GM18508 (cell line): ENCODE measurements around the gene MAP3K8.
"Not testable (repeated sequence)": the region's sequence is repeated elsewhere in the genome, so short reads cannot be mapped to it uniquely, and the experiment has no call there.

Source experiments
- ATAC-seq: cut with Tn5 transposase; IDR thresholded peaks from one replicate; pipeline ENCODE4 v1.9.1; 2021; ENCODE audit warnings: moderate number of reproducible peaks; ENCODE audit not compliant: insufficient read depth, unreplicated experiment

MAP3K8 gene

DNA sequence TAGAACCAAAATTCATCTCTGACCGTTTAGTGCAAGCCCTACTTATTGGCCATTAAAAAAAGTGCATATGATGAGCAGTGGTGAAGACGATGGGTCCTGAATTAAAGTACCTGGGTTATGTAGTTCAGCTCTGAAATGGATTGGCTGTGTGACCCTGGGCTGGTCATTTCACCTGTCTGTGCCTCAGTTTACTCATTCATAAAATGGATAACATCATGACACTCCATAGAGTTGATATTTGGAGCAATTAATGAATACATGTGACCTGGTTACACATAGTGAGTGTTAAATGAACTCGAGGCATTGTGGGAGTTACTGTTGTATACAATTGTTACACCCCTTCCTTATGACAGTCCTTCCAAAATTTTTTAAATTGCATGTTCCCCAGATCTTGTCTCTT is 9.1 kb downstream of the MAP3K8 start:
- ATAC-seq, result no peak

DNA sequence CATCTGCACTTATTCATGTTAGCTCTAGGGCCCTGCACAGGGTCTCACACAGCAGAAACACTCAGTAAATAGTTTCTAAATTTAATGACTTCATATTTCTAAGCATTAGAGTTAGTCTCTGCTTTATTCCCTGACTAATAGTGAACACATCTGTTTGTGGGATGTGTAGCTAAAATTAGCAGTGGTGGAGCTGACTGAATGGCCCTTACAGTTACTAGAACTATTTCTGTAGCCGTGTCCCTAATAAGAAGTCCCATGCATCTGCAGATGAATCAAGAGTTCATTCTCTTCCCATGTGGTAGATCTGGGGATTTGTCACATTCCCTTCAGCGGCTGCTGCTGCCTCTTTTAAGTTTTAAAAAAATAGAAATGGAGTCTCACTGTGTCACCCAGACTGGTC is 11.7 kb downstream of the MAP3K8 start:
- ATAC-seq, result no peak

DNA sequence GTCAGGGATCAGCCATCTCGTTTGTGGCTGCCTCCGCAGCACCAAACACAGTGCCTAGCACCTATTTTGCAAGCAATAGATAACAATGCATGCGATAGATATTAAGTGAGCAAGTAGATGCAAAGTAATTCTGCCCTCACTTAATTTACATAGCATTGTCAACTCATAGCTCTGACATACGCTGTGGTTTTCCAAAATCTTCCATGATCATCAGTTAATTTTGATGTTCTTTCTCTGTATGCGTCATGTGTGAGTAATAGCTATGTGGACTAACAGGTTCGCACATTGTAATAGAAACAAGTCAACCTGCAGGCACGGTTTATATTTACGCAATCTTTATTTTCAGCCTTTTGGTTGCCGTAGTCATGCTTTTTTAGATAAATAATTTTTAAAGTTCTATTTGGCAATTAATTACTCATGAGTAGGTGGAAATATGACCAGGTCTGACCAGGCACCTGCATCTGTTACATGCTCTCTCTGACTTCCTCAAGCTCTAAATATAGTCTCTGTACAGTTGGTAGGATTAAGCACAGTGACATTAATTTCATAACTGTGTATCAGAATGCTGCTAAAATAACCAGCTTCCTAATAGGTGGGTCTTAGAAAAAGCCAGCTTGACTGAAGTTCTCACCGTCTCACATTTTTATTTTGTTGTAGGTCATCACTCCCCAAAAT is 13.3 kb downstream of the MAP3K8 start:
- no peak for ATAC-seq

DNA sequence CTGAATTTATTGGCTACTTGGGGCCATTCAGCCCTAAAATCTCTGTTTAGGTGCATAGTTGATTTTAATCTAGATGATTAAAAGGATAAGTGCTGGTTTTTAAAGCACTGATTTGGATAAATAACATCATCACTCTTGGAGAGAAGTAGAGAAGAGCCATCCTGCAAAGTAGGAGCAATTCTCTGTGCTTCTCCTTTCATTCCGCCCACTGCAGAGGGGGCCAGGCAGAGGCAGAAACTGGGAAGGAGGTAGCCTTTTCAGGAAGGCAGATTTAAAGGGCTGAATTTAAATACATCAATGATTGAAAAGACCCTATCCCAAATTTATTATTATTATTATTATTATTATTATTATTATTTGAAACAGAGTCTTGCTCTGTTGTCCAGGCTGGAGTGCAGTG is 14.1 kb downstream of the MAP3K8 start:
- no peak for ATAC-seq

DNA sequence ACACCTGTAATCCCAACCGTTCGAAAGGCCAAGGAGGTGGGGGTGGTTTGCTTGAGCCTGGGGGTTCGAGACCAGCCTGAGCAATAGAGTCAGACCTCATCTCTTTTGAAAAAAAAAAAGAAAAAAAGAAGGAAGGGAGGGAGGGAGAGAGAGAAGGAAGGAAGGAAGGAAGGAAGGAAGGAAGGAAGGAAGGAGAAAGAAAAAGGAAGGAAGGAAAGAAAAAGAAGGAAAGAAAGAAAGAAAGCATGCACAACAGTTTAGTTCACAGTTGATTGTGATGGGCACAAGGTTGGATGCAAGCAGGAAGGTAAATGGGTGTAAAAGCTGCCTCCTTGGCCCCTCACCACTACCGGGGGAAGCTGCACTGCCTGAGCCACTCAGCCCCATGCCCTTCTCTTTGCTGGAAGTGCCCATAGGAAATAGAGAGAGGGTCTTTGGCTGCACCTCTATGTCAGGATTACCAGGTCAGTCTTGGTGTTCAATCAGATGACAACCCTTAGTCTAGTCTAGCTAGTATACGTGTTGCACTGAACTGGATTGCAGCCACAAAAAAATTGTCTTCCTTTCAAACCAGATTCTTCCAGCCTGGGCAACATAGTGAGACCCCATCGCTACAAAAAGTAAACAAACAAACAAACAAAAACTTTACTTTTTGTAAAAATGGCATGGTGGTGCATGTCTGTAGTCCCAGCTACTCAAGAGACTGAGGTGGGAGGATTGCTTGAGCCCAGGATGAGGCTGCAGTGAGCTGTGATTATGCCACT is 20.0 kb downstream of the MAP3K8 start:
- ATAC-seq, result no peak

DNA sequence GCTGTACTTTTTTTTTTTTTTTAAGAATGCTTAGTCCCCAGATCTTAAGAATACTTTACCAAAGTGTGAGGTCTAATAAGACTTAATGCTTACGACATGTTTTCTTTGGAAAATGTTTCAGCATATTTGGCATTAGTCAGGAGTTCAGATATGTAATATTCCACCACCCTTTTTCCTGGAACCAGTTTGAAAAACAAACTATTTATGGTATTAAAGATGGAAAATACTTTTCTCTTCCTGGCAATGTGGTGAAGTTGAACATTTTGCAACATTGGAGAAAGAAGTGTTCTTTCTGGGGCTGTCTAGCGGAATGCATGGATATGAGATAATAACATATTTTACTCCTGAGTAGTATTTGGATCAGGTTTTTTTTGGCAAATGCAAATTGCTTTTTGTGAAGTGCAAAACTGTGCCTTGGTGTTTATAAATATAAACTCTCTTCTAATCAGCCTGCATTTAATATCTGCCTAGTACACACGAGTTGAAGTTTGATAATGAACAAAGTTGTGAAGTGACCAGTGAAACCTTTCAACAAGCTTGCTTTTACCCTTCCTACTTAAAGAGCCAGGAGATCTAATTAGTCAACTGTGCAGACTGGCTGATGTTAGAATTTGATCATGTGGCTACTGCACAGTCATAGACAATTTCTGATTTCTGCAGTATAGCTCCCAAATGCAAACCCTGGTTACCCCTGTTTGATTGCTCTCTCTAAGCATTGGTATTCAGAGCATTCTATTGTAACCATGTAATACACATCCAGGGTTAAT is 20.9 kb downstream of the MAP3K8 start:
- peak; percentile 24 for ATAC-seq

DNA sequence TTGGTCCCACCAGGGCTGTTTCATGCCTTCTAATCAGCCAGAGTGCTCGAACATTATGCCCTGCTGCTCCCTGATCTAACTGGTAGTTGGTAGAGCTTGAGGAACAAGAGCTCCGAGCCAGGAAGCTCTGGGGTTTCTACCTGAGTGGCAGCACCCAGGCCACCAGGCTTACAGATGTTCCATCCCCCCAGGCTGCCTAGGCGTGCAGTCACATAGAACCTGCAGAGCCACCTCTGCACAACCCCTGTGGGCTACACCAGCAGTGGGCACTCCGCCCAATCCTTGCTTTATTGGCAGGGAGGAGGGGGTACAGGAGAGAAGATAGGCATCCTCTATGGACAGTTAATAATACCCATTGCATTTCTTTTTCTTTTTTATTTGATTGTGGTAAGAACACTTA is 21.8 kb downstream of the MAP3K8 start:
- peak; percentile 31 for ATAC-seq

DNA sequence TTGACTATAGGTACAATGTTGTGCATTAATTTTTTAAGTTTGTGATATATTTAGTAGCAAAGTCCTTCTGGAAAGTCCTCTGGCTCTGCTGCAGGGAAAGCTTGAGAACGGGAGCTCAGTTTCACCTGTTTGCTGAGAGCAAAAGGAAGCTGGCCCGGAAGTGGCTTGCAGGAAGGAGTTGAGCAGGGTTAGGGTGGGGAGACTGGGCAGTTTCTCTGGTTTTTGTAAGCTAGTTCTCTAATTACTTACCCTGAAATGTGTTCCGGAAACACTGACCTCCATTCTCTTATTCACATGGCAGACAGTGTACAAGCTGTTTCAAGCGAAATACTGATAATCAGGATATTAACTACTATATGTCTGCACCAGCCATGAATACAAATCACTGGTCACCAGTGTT is 22.3 kb downstream of the MAP3K8 start:
- ATAC-seq, result peak; percentile 32

DNA sequence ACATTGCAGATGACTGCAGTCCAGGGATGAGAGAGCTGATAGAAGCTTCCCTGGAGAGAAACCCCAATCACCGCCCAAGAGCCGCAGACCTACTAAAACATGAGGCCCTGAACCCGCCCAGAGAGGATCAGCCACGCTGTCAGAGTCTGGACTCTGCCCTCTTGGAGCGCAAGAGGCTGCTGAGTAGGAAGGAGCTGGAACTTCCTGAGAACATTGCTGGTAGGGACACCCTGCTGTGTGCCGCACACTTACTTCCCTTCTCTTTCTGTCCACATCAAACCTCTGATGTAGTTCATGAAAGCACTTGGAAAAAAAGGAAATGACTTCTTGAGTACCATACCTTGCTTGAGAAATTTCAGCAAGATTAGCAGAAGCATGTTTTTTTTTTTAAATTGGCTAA is 25.3 kb downstream of the MAP3K8 start:
- ATAC-seq, result no peak

DNA sequence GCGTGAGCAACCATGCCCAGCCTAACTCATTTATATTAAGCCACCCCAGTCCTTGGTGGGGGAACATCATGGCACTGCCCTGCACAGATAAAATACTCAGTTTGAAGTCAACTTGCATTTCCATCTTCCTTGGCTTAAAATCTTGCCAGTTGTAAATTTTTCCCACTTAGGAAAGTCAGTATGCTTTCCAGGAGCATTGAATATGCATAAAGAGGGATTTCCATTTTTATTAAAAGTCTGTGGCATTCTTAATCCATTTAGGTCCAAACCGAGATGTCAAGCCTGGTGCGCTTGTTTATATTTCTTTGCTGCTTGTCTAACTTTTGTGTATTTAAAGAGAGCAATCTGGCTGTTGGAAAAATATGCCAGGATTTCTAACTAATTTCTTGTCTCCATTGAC is 26.1 kb downstream of the MAP3K8 start:
- no peak for ATAC-seq

DNA sequence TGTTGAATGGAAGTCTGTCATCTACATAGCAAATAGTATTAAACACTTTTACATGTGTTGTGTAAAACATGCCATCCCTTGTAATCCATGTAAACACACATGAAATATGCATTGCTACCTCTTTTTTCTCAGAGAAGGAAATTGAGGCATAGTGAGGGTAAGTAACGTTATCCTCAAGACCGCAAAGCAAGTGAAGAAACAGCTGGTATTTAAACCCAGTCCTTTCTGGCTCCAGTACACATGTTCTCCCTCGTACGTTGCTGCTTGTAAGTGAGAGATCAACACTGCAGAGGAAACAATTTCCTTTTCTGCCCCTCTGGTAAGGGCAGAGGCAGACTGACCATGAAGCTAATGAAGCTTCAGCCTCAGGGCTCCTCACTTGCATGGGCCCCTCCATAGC is 28.5 kb downstream of the MAP3K8 start:
- no peak for ATAC-seq

DNA sequence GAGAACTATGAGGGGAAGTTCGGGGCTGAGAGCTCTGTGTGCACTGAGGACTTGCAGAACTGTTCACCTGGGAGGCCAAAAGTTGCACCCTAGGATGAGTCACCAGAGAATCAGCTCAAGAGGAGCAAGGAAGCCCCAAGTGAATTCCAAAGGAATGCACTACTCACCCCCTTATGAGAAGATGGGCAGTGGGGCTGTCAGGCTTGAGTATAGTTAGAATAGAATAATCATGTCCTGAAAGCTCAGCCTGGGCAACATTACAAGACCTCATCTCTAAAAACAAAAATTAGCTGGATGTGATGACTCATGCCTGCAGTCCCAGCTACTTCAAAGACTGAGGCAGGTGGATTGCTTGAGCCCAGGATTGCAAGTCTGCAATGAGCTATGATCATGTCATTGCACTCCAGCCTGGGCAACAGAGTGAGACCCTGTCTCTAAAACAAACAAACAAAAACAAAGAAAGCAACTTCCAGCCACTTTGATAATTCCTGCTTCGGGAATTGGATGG is 30.0 kb downstream of the MAP3K8 start:
- ATAC-seq, result no peak

DNA sequence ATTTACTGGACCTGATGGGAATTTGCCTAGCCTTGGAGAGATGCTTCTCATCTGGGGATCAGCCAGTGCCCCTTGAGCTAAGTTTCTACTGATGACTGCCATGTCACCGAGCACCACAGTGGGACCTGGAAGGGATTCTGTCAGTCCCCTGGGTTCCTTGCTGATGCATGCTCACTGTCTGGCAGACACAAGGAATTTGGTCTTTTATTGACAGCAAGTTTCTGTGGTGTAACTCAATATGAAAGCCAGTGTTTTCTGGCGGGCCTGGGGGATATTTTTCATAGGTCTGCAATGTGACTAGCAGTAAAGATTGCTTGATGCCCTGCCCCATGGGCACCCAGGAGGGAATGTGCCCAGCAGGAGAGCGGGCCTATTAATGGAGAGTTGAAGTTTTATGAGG is 30.7 kb downstream of the MAP3K8 start:
- no peak for ATAC-seq

DNA sequence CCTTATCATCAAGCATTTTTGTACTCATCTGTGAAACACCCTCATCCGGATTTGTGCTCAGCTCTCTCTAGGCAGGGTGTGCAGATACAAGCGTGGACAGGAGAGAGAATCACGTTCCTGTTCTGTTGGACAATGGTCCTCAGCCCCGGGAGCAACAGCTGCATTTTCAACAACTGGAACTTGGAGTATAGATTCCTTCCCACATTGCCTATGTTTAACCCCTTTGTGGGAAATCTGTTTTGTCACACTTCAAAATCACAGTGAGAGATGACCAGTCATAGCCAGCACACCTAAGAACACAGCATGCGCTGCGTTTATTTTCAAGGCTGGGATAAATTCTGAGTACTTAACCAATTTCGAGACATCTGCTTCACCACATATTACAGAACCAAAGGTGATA is 32.5 kb downstream of the MAP3K8 start:
- no peak for ATAC-seq

DNA sequence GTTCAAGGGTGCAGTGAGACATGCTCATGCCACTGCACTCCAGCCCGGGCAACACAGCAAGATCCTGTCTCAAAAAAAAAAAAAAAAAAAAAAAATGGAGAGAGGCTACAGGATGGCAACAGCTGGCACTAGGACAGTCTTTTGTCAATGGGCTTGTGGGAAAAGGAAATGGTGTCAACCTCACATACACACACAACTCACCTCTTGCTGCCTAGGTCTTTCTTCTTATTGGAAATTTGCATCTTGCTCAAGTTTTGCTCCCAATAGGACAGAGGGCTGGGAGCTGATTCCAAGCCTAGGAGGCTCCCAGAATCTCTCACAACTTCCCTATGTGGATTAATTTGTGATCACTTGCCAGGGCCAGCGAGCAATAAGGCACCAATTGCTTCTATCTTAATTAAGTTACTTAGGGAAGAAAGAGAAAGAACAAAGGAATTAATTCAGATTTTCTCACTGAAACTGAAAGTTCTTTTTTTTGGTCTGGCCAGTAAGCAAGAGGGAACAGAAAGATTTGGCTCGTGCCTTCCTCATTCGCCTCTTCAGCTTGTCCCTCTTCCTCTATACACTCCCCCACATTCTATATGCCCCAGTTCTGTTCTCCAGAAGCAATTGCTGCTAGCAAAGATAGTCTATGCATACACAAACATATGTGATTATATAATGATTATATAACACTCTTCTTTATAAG is 33.8 kb downstream of the MAP3K8 start:
- no peak for ATAC-seq

DNA sequence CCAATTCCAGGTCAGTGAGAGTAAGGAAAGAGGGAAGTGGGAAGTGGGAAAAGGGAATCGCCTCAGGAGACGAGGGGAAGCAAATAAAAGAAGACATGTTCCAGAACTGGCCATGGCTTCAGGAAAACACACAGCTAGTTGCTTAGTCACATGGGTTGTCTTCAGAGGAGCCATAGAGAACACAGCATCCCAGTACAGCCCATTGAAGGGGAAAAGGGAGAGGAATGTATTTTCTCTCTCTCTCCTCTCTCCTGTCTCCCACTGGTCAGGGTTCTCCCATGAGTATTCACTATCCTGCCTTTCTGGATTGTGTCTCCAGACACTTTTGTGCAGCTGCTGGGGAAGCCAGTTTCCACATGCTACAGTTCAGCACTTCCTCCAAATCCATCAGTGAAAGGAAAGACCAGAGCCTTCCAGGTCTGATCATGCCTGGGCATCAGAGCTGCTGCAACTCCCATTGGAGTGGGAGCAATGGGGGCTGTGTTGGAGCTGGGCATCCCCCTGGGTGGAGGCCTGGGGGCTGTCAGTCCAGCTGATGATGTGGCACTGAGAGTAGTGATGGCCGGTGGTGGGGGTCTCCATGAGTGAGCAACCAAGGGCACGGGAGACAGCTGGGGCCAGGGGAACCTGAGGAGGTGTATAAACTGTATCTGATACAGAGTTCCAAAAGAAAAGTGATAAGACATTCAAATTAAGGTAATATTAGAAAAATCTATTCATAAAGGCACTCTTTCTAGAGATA is 38.6 kb downstream of the MAP3K8 start:
- no peak for ATAC-seq

DNA sequence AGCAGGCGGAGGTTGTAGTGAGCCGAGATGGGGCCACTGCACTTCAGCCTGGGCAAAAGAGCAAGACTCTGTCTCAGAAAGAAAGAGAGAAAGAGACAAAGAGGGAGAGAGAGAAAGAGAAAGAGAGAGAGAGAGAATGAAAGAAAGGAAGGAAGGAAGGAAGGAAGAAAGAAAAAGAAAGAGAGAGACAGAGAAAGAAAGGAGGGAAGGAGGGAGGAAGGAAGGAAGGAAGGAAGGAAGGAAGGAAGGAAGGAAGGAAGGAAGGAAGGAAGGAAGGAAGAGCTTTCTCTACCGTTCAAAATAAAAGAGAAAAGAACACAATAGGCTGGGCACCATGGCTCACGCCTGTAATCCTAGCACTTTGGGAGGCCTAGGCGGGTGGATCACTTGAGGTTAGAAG is 41.5 kb downstream of the MAP3K8 start:
- ATAC-seq, result not testable (repeated sequence)

DNA sequence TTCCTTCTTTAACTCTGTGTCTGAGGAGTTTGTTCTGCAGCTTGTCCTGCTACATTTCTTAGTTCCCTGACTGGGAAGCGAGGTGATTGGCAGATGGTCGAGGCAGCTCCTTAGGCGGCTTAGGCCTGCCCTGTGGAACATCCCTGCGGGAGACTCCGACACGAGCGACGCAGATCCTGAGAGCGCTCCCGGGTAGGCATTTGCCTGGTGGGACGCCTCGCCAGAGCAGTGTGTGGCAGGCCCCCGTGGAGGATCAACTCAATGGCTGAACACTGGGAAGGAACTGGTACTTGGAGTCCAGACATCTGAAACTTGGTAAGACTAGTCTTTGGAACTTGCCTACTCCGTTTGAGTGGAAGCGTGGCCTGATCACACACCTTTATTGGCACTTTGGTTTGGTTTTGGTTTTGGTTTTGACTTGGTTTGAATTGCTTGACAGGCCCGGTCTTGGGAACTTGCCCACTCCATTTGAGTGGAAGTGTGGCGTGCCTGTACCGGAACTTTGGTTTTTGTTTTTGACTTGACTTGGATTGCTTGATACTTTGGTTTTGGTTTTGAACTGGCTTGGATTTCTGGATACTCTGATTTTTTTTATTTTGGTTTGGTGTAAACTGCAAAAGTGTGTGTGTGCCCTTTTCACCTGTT is 42.6 kb downstream of the MAP3K8 start:
- ATAC-seq, result no peak

DNA sequence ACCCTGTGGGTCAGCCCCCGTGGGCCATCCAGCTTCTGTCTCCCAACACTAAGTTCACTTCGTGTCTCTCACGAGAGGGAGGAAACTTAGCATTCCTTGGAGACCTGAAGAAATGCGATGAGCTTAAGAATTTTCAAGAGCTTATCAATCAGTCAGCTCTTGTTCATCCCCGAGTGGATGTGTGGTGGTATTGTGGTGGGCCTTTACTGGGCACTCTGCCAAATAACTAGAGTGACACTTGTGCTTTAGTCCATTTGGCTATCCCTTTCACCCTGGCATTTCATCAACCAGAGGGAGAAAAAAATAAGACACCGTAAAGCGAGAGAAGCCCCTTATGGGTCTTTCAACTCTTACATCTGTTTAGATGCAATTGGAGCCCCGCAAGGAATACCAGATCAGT is 45.5 kb downstream of the MAP3K8 start:
- ATAC-seq, result not testable (repeated sequence)
